Measurements from ENCODE around the gene SLC38A8.

Gene SLC38A8

DNA sequence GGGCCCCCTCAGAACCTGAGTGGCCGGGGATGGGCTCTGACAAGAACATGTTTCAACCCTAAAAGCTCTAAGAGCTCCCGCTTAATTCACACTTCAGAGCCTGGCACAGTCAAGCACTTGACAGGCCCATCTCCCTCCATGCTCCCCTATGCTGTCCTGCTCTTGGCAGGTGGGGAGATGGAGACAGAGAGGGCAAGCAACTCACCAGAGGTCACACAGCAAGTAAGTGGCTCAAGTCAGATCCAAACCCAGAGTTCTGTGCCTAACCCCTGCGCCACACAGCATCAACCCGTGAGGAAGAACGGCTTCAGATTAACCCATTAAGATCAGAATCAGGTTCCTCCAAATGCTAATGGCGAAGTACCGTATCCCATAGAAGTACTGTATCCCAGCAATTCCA is 38.2 kb downstream of the SLC38A8 start:
- Histone ChIP-seq H3K9ac (ENCODE audit: low read depth, low read length) (no peak overlapping the region), H3K4me3 (ENCODE audit: low read length) (no peak overlapping the region), H3K4me2 (ENCODE audit: low read length) (no peak overlapping the region), H3K27me3 (ENCODE audit: control insufficient read depth, insufficient read depth, low read length) (peaks cover 84% of the 10 kb centered on the region), H3K9me3 (replicated peaks; ENCODE audit: low read length) (no peaks in the 10 kb centered on the region), H3K36me3 (ENCODE audit: insufficient read depth, low read length) (no peaks in the 10 kb centered on the region), H3K4me1 (ENCODE audit: control insufficient read depth, insufficient read depth, low read length) (no peaks in the 10 kb centered on the region)

GRCh38 chr16:84003038-84003437 is 39.6 kb downstream of the SLC38A8 start:
- no peak overlapping the region for H3K9ac ChIP-seq (ENCODE audit: low read depth, low read length)
- H3K4me3 ChIP-seq (ENCODE audit: low read length): no peak overlapping the region
- no peaks in the 10 kb centered on the region for H3K9me3 ChIP-seq (replicated peaks; ENCODE audit: low read length)
- no peaks in the 10 kb centered on the region for H3K36me3 ChIP-seq (ENCODE audit: insufficient read depth, low read length)
- no peak overlapping the region for H3K4me2 ChIP-seq (ENCODE audit: low read length)
- peaks cover 79% of the 10 kb centered on the region for H3K27me3 ChIP-seq (ENCODE audit: control insufficient read depth, insufficient read depth, low read length)
- no peaks in the 10 kb centered on the region for H3K4me1 ChIP-seq (ENCODE audit: control insufficient read depth, insufficient read depth, low read length)

- no peak overlapping the region for H3K4me2 ChIP-seq (ENCODE audit: low read length)
- no peak overlapping the region for H3K4me3 ChIP-seq (ENCODE audit: low read length)
- no peak overlapping the region for H3K9ac ChIP-seq (ENCODE audit: low read depth, low read length)
- no peaks in the 10 kb centered on the region for H3K9me3 ChIP-seq (replicated peaks; ENCODE audit: low read length)
- H3K36me3 ChIP-seq (ENCODE audit: insufficient read depth, low read length): no peaks in the 10 kb centered on the region
- H3K4me1 ChIP-seq (ENCODE audit: control insufficient read depth, insufficient read depth, low read length): no peaks in the 10 kb centered on the region
- H3K27me3 ChIP-seq (ENCODE audit: control insufficient read depth, insufficient read depth, low read length): peaks cover 69% of the 10 kb centered on the region
Measured at GRCh38 chr16:84001726-84002125, 40.9 kb downstream of the SLC38A8 start.

DNA sequence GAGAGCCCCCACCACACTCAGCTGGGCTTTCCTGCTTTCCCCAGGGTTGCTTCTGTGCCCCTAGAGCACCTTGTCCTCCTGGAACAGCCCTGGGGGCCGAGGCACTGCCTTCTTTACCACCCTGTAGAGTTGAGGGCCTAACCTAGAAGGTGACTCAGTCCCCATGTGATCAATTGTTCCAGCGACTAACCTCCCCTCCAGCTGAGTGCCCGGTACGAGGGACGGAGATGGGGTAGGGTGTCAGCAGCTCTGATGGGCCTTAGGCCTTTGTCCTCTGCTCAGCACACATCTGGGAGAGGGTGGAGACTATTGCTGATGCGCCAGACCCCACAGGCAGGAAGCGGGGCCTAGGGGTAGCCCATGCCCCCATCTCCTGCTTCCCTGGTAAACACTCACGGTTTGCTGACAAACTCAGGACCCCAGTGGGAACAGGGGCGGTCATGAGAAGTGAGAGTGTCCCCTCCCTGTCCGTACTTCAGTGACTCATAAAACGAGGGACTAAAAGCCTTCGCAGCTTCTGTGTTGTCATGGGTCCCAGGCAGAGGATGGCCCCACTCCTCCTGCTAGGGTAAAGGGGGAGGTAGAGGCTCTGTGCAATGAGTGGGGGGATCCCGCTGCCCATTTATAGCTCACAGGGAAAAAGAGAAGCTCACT is 41.5 kb downstream of the SLC38A8 start:
- Histone ChIP-seq H3K4me2 (ENCODE audit: low read length) (no peak overlapping the region), H3K36me3 (ENCODE audit: insufficient read depth, low read length) (no peaks in the 10 kb centered on the region), H3K4me1 (ENCODE audit: control insufficient read depth, insufficient read depth, low read length) (no peaks in the 10 kb centered on the region), H3K4me3 (ENCODE audit: low read length) (no peak overlapping the region), H3K27me3 (ENCODE audit: control insufficient read depth, insufficient read depth, low read length) (peaks cover 63% of the 10 kb centered on the region), H3K9me3 (replicated peaks; ENCODE audit: low read length) (no peaks in the 10 kb centered on the region), H3K9ac (ENCODE audit: low read depth, low read length) (no peak overlapping the region)

GRCh38 chr16:83998091-83998490 is 44.5 kb downstream of the SLC38A8 start:
- Histone ChIP-seq H3K4me2 (ENCODE audit: low read length) (no peak overlapping the region), H3K9ac (ENCODE audit: low read depth, low read length) (no peak overlapping the region), H3K4me3 (ENCODE audit: low read length) (no peak overlapping the region), H3K36me3 (ENCODE audit: insufficient read depth, low read length) (no peaks in the 10 kb centered on the region), H3K4me1 (ENCODE audit: control insufficient read depth, insufficient read depth, low read length) (peaks cover 11% of the 10 kb centered on the region), H3K9me3 (replicated peaks; ENCODE audit: low read length) (no peaks in the 10 kb centered on the region), H3K27me3 (ENCODE audit: control insufficient read depth, insufficient read depth, low read length) (peaks cover 36% of the 10 kb centered on the region)

- Histone ChIP-seq H3K27me3 (ENCODE audit: control insufficient read depth, insufficient read depth, low read length) (peaks cover 30% of the 10 kb centered on the region), H3K4me3 (ENCODE audit: low read length) (no peak overlapping the region), H3K9ac (ENCODE audit: low read depth, low read length) (no peak overlapping the region), H3K36me3 (ENCODE audit: insufficient read depth, low read length) (no peaks in the 10 kb centered on the region), H3K9me3 (replicated peaks; ENCODE audit: low read length) (no peaks in the 10 kb centered on the region), H3K4me1 (ENCODE audit: control insufficient read depth, insufficient read depth, low read length) (peaks cover 20% of the 10 kb centered on the region), H3K4me2 (ENCODE audit: low read length) (no peak overlapping the region)
Measured at GRCh38 chr16:83996481-83997252, 45.9 kb downstream of the SLC38A8 start.

DNA sequence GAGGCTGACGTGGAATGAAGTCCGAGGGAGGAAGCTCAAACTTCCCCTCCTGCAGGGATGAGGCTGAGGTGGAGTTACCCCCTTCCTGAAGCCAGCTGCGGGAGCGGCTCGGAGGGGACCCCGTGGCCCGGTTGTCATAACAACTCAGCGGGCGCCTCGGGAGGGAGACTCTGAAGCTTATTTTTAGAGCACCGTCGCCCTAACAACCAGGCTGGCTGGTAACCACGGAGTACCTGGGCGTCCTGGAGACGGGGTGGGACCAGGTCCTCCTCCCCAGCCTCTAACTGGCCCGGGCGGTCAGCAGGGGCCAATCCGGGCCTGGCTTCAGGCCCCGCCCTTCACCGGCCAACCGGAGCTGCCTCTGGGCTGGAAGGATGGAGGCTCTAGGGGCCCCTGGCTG is 46.8 kb downstream of the SLC38A8 start:
- no peak overlapping the region for H3K4me3 ChIP-seq (ENCODE audit: low read length)
- peaks cover 20% of the 10 kb centered on the region for H3K4me1 ChIP-seq (ENCODE audit: control insufficient read depth, insufficient read depth, low read length)
- H3K36me3 ChIP-seq (ENCODE audit: insufficient read depth, low read length): no peaks in the 10 kb centered on the region
- no peaks in the 10 kb centered on the region for H3K9me3 ChIP-seq (replicated peaks; ENCODE audit: low read length)
- no peak overlapping the region for H3K9ac ChIP-seq (ENCODE audit: low read depth, low read length)
- H3K27me3 ChIP-seq (ENCODE audit: control insufficient read depth, insufficient read depth, low read length): peaks cover 21% of the 10 kb centered on the region
- H3K4me2 ChIP-seq (ENCODE audit: low read length): no peak overlapping the region

GRCh38 chr16:83994703-83995102 is 47.9 kb downstream of the SLC38A8 start:
- Histone ChIP-seq H3K9me3 (replicated peaks; ENCODE audit: low read length) (no peaks in the 10 kb centered on the region), H3K4me2 (ENCODE audit: low read length) (no peak overlapping the region), H3K27me3 (ENCODE audit: control insufficient read depth, insufficient read depth, low read length) (peaks cover 23% of the 10 kb centered on the region), H3K4me1 (ENCODE audit: control insufficient read depth, insufficient read depth, low read length) (peaks cover 20% of the 10 kb centered on the region), H3K4me3 (ENCODE audit: low read length) (no peak overlapping the region), H3K36me3 (ENCODE audit: insufficient read depth, low read length) (no peaks in the 10 kb centered on the region), H3K9ac (ENCODE audit: low read depth, low read length) (no peak overlapping the region)

DNA sequence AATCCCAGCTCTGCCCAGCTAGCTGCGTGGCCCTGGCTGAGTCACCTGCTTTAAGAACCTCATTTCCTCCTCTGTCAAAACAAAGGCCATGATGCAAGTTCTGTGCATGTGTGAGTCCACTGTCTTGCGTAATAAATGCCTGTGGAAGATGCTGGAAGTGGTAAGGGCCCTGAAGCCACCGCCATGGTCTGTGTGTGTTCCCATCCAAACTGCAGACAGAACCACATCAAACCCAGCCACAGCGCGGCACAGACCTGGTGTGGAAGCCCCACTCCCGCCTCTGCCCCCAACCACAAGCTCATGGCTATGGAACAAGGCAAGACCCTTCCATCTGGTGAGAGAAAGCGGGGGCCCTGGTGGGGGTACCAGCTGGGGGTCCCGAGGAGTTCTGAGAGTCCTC is 48.5 kb downstream of the SLC38A8 start:
- Histone ChIP-seq H3K4me2 (ENCODE audit: low read length) (peak overlapping the region; percentile 29), H3K27me3 (ENCODE audit: control insufficient read depth, insufficient read depth, low read length) (peaks cover 29% of the 10 kb centered on the region), H3K36me3 (ENCODE audit: insufficient read depth, low read length) (no peaks in the 10 kb centered on the region), H3K9ac (ENCODE audit: low read depth, low read length) (no peak overlapping the region), H3K4me1 (ENCODE audit: control insufficient read depth, insufficient read depth, low read length) (peaks cover 20% of the 10 kb centered on the region), H3K4me3 (ENCODE audit: low read length) (no peak overlapping the region), H3K9me3 (replicated peaks; ENCODE audit: low read length) (no peaks in the 10 kb centered on the region)

DNA sequence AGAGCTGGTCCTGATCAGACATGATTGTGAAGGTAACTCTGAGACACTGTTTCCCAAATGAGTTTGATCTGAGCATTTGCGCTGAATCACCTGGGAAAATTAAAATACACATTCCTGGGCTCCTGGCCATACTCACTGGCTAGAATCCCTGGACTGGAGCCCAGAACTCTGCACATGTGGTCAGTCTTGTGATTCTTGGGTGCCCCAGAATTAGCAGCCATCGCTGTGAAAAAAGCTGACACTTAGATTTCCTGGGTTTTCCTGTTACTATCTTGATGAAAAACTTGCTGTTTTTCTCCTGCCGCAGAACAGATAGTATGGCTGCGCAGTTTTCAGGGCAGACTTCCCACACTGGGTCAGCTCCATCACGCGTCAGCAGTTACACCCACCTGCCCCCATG is 50.0 kb downstream of the SLC38A8 start:
- Histone ChIP-seq H3K4me3 (ENCODE audit: low read length) (no peak overlapping the region), H3K9ac (ENCODE audit: low read depth, low read length) (no peak overlapping the region), H3K9me3 (replicated peaks; ENCODE audit: low read length) (no peaks in the 10 kb centered on the region), H3K36me3 (ENCODE audit: insufficient read depth, low read length) (no peaks in the 10 kb centered on the region), H3K4me2 (ENCODE audit: low read length) (no peak overlapping the region), H3K4me1 (ENCODE audit: control insufficient read depth, insufficient read depth, low read length) (peaks cover 20% of the 10 kb centered on the region), H3K27me3 (ENCODE audit: control insufficient read depth, insufficient read depth, low read length) (peaks cover 34% of the 10 kb centered on the region)

GRCh38 chr16:83990492-83990891 is 52.1 kb downstream of the SLC38A8 start:
- Histone ChIP-seq H3K9me3 (replicated peaks; ENCODE audit: low read length) (no peaks in the 10 kb centered on the region), H3K4me2 (ENCODE audit: low read length) (no peak overlapping the region), H3K4me1 (ENCODE audit: control insufficient read depth, insufficient read depth, low read length) (peaks cover 20% of the 10 kb centered on the region), H3K9ac (ENCODE audit: low read depth, low read length) (no peak overlapping the region), H3K27me3 (ENCODE audit: control insufficient read depth, insufficient read depth, low read length) (peaks cover 49% of the 10 kb centered on the region), H3K4me3 (ENCODE audit: low read length) (no peak overlapping the region), H3K36me3 (ENCODE audit: insufficient read depth, low read length) (no peaks in the 10 kb centered on the region)

GRCh38 chr16:83989300-83989699 is 53.3 kb downstream of the SLC38A8 start:
- Histone ChIP-seq H3K9me3 (replicated peaks; ENCODE audit: low read length) (no peaks in the 10 kb centered on the region), H3K4me1 (ENCODE audit: control insufficient read depth, insufficient read depth, low read length) (peaks cover 18% of the 10 kb centered on the region), H3K4me3 (ENCODE audit: low read length) (no peak overlapping the region), H3K27me3 (ENCODE audit: control insufficient read depth, insufficient read depth, low read length) (peaks cover 53% of the 10 kb centered on the region), H3K36me3 (ENCODE audit: insufficient read depth, low read length) (no peaks in the 10 kb centered on the region), H3K9ac (ENCODE audit: low read depth, low read length) (no peak overlapping the region), H3K4me2 (ENCODE audit: low read length) (no peak overlapping the region)

Measured in skeletal muscle satellite cell (primary cell).